Measurements from ENCODE around the gene PITPNM3. TPM values are rescaled to one million over a fixed set of nuclear protein-coding genes. Genes with fewer than 3 reads are reported as not detected.

The PITPNM3 gene
- total RNA-seq, 1 donor from 2014 or later, result 1.4 TPM

- TF ChIP-seq CTCF (conservative IDR thresholded peaks at IDR 0.05), result no peak
- no peaks in the 10 kb centered on the region for H3K4me1 Mint-ChIP-seq
- H3K4me3 Mint-ChIP-seq, result no peak overlapping the region
- H3K27me3 Mint-ChIP-seq (ENCODE audit: low read depth), result no peaks in the 10 kb centered on the region
- H3K27ac Mint-ChIP-seq (ENCODE audit: unreplicated experiment), result no peak overlapping the region
- H3K9me3 Mint-ChIP-seq, result no peaks in the 10 kb centered on the region
- H3K36me3 Mint-ChIP-seq (ENCODE audit: low read depth), result peaks cover 24% of the 10 kb centered on the region
- no peak for DNase-seq (ENCODE audit: low read depth, low spot score)
These were observed 35.3 kb upstream of the PITPNM3 start for GRCh38 chr17:6591599-6592158.

GRCh38 chr17:6589266-6589946 is 33.1 kb upstream of the PITPNM3 start:
- Mint-ChIP-seq H3K36me3 (ENCODE audit: low read depth) (peaks cover 42% of the 10 kb centered on the region), H3K4me1 (no peaks in the 10 kb centered on the region), H3K4me3 (no peak overlapping the region), H3K27me3 (ENCODE audit: low read depth) (no peaks in the 10 kb centered on the region), H3K27ac (ENCODE audit: unreplicated experiment) (peak overlapping the region; percentile 17), H3K9me3 (peaks cover 4% of the 10 kb centered on the region)
- no peak for DNase-seq (ENCODE audit: low read depth, low spot score)
- no peak for TF ChIP-seq CTCF (conservative IDR thresholded peaks at IDR 0.05)

GRCh38 chr17:6588165-6588564 is 31.8 kb upstream of the PITPNM3 start:
- TF ChIP-seq CTCF (conservative IDR thresholded peaks at IDR 0.05), result no peak
- H3K9me3 Mint-ChIP-seq, result peaks cover 10% of the 10 kb centered on the region
- no peak for DNase-seq (ENCODE audit: low read depth, low spot score)
- H3K4me3 Mint-ChIP-seq, result no peak overlapping the region
- no peak overlapping the region for H3K27ac Mint-ChIP-seq (ENCODE audit: unreplicated experiment)
- H3K4me1 Mint-ChIP-seq, result no peaks in the 10 kb centered on the region
- H3K36me3 Mint-ChIP-seq (ENCODE audit: low read depth), result peaks cover 48% of the 10 kb centered on the region
- no peaks in the 10 kb centered on the region for H3K27me3 Mint-ChIP-seq (ENCODE audit: low read depth)

GRCh38 chr17:6587310-6587709 is 31.0 kb upstream of the PITPNM3 start:
- Mint-ChIP-seq H3K4me3 (no peak overlapping the region), H3K9me3 (peaks cover 19% of the 10 kb centered on the region), H3K27me3 (ENCODE audit: low read depth) (no peaks in the 10 kb centered on the region), H3K27ac (ENCODE audit: unreplicated experiment) (no peak overlapping the region), H3K36me3 (ENCODE audit: low read depth) (peaks cover 54% of the 10 kb centered on the region), H3K4me1 (no peaks in the 10 kb centered on the region)
- TF ChIP-seq CTCF (conservative IDR thresholded peaks at IDR 0.05), result no peak
- no peak for DNase-seq (ENCODE audit: low read depth, low spot score)

- no peak overlapping the region for H3K4me3 Mint-ChIP-seq
- H3K4me1 Mint-ChIP-seq, result no peaks in the 10 kb centered on the region
- H3K36me3 Mint-ChIP-seq (ENCODE audit: low read depth), result peaks cover 59% of the 10 kb centered on the region
- peaks cover 19% of the 10 kb centered on the region for H3K9me3 Mint-ChIP-seq
- no peak for TF ChIP-seq CTCF (conservative IDR thresholded peaks at IDR 0.05)
- no peaks in the 10 kb centered on the region for H3K27me3 Mint-ChIP-seq (ENCODE audit: low read depth)
- no peak for DNase-seq (ENCODE audit: low read depth, low spot score)
- H3K27ac Mint-ChIP-seq (ENCODE audit: unreplicated experiment), result no peak overlapping the region
These were observed 27.1 kb upstream of the PITPNM3 start for GRCh38 chr17:6583411-6583810.

Data from neural crest cell (in vitro differentiated cells).